K562 (cell line): Measurements from ENCODE around the gene ZNF2. TPM values are rescaled to one million over a fixed set of nuclear protein-coding genes. Genes with fewer than 3 reads are reported as not detected.
A peak's percentile ranks its signal among the peaks of the same experiment; 100 is the strongest.

Experiments
- CHAMP1 ChIP-seq: fragments of 450-650 bp; IDR thresholded peaks from 2 replicates; pipeline ENCODE4 v1.6.1; 2016; ENCODE audit warnings: mild to moderate bottlenecking
- CREB1 ChIP-seq, 2 experiments: sonication (generic) in 1 of 2; formaldehyde crosslinking in 1 of 2; IDR thresholded peaks; 2 replicates each; pipeline versions ENCODE4 v1.6.1 to v1.8.0; 2012 to 2022; ENCODE audit warnings: inconsistent platforms in 1 of 2, mild to moderate bottlenecking in 1 of 2, missing genetic modification reagents in 1 of 2, moderate library complexity in 1 of 2
- E2F3 ChIP-seq: fragments of 250-450 bp; sonication (Bioruptor Pico); IDR thresholded peaks from 2 replicates; pipeline ENCODE4 v1.4.0; 2020; ENCODE audit warnings: mild to moderate bottlenecking
- ESRRB ChIP-seq: fragments of 250-450 bp; sonication (Bioruptor Pico); IDR thresholded peaks from 2 replicates; pipeline ENCODE4 v1.5.0; 2020; ENCODE audit warnings: mild to moderate bottlenecking, moderate library complexity, borderline replicate concordance
- ETS2 ChIP-seq: IDR thresholded peaks from 2 replicates; pipeline ENCODE4 v1.6.1; 2016; ENCODE audit warnings: borderline replicate concordance, missing genetic modification characterization, mild to moderate bottlenecking, moderate library complexity, missing compliant biosample characterization; ENCODE audit not compliant: poor library complexity, severe bottlenecking
- ETV6 ChIP-seq, 3 experiments: fragments of 150-350 bp in 1 of 3; sonication (generic) in 1 of 3; formaldehyde crosslinking in 1 of 3; IDR thresholded peaks; 2 replicates each; pipeline versions ENCODE4 v1.6.1 to v1.8.0; 2014 to 2022; ENCODE audit warnings: borderline replicate concordance in 2 of 3, low read depth in 2 of 3, antibody characterized with exemption in 1 of 3, low read length in 1 of 3, mild to moderate bottlenecking in 1 of 3, missing genetic modification reagents in 1 of 3
- LARP7 ChIP-seq: fragments of 450-650 bp; IDR thresholded peaks from 2 replicates; pipeline ENCODE4 v1.6.1; 2016
- MEF2A ChIP-seq: IDR thresholded peaks from 2 replicates; pipeline ENCODE4 v1.6.1; 2011; ENCODE audit warnings: low read depth, mild to moderate bottlenecking, low read length, moderate library complexity; ENCODE audit not compliant: control insufficient read depth
- MLLT1 ChIP-seq, 2 experiments: fragments of 450-650 bp; IDR thresholded peaks; 2 replicates each; pipeline ENCODE4 v1.6.1; 2016
- NFRKB ChIP-seq: fragments of 450-650 bp; IDR thresholded peaks from 2 replicates; pipeline ENCODE4 v1.6.1; 2016; ENCODE audit warnings: low read depth
- NR4A1 ChIP-seq, 2 experiments: fragments of 250-450 bp in 1 of 2; fragments of 450-650 bp in 1 of 2; sonication (Bioruptor Pico) in 1 of 2; IDR thresholded peaks; 2 replicates each; pipeline versions ENCODE4 v1.4.0 to v1.6.1; 2016 to 2020; ENCODE audit warnings: mild to moderate bottlenecking in 2 of 2, missing compliant biosample characterization in 1 of 2, missing genetic modification characterization in 1 of 2, moderate library complexity in 1 of 2
- RB1 ChIP-seq: fragments of 450-650 bp; IDR thresholded peaks from 2 replicates; pipeline ENCODE4 v1.6.1; 2017; ENCODE audit warnings: low read depth, mild to moderate bottlenecking
- RFX7 ChIP-seq: fragments of 250-450 bp; sonication (Bioruptor Pico); IDR thresholded peaks from 2 replicates; pipeline ENCODE4 v1.5.1; 2021; ENCODE audit warnings: mild to moderate bottlenecking
- TAL1 ChIP-seq: fragments of 450-650 bp; IDR thresholded peaks from 2 replicates; pipeline ENCODE4 v1.6.1; 2016; ENCODE audit warnings: mild to moderate bottlenecking
- ZNF445 ChIP-seq: fragments of 250-450 bp; sonication (Bioruptor Pico); IDR thresholded peaks from 2 replicates; pipeline ENCODE4 v1.4.0; 2020; ENCODE audit warnings: low read depth, mild to moderate bottlenecking, moderate library complexity
- ZNF507 ChIP-seq: conservative IDR thresholded peaks from 2 replicates; pipeline ENCODE4 v1.6.1; 2017; ENCODE audit warnings: missing genetic modification characterization, missing compliant biosample characterization
- polyA plus RNA-seq, 8 experiments: library from polyadenylated mRNA; depleted of rRNA in 4 of 8; stranded (reverse) in 5 of 8; unstranded in 3 of 8; fragments of >200 nt; fragmentation: Nextera tagmentation in 2 of 8; fragmentation: Illumina TruSeq in 1 of 8; extraction: Ambion mirVana in 2 of 8; extraction: Trizol in 1 of 8; gene quantifications; 2 replicates each; pipeline versions ENCODE4 v1.2.1 to v1.2.3, GENCODE V29; 2011 to 2014; ENCODE audit warnings: inconsistent platforms in 1 of 8, missing spikeins in 1 of 8
- total RNA-seq, 7 experiments: library from RNA; depleted of rRNA in 6 of 7; stranded (reverse); fragments of >200 nt in 6 of 7; fragmentation: Illumina TruSeq in 2 of 7; extraction: Trizol in 2 of 7; gene quantifications; 2 replicates each; pipeline versions ENCODE4 v1.2.1 to v1.2.3, GENCODE V29; 2011 to 2021; ENCODE audit warnings: low replicate concordance in 1 of 7
- TF ChIP-seq, protein P1 (sequence below), 2 experiments: fragments of 450-650 bp in 1 of 2; IDR thresholded peaks; 2 replicates each; pipeline ENCODE4 v1.6.1; 2011 to 2017; ENCODE audit warnings: low read depth in 2 of 2, antibody characterized with exemption in 1 of 2, borderline replicate concordance in 1 of 2, low read length in 1 of 2, mild to moderate bottlenecking in 1 of 2, mixed read lengths in 1 of 2; ENCODE audit not compliant: control insufficient read depth in 1 of 2
- TF ChIP-seq, protein P2 (sequence below): fragments of 450-650 bp; IDR thresholded peaks from 2 replicates; pipeline ENCODE4 v1.6.1; 2017; ENCODE audit warnings: mild to moderate bottlenecking, moderate library complexity

Gene ZNF2
- total and polyA plus RNA-seq, 9 of the 15 experiments (the other 6 are each of a cell fraction or from before 2014, with no cell fraction given), result 1.6 to 4.5 (median 3.4) TPM

GRCh38 chr2:95121407-95122196 is 44.0 kb upstream of the ZNF2 start, which contains the start of gene MRPS5 (continued):
- TF ChIP-seq LARP7 (no peak), NR4A1 (CRISPR knock-in tag; IDR thresholded peaks at IDR 0.05) (no peak), NR4A1 (tag; IDR thresholded peaks at IDR 0.05) (no peak), RFX7 (no peak), ZNF445 (CRISPR knock-in tag) (no peak), RB1 (peak; percentile 97), ESRRB (CRISPR knock-in tag) (no peak), ETS2 (tag) (no peak), NFRKB (no peak), MLLT1 (IDR thresholded peaks at IDR 0.05) (no peak), E2F3 (no peak), ZNF507 (tag) (no peak), ETV6 (IDR thresholded peaks at IDR 0.05; ENCODE audit: borderline replicate concordance in 1 of 2, low read depth in 2 of 2, low read length in 1 of 2) (no peak), ETV6 (CRISPR knock-in tag; IDR thresholded peaks at IDR 0.05; ENCODE audit: borderline replicate concordance) (no peak), CREB1 (IDR thresholded peaks at IDR 0.05) (no peak), CREB1 (CRISPR knock-in tag; IDR thresholded peaks at IDR 0.05) (no peak), TAL1 (no peak), CHAMP1 (no peak), MEF2A (no peak)
- TF ChIP-seq, protein P1, sequence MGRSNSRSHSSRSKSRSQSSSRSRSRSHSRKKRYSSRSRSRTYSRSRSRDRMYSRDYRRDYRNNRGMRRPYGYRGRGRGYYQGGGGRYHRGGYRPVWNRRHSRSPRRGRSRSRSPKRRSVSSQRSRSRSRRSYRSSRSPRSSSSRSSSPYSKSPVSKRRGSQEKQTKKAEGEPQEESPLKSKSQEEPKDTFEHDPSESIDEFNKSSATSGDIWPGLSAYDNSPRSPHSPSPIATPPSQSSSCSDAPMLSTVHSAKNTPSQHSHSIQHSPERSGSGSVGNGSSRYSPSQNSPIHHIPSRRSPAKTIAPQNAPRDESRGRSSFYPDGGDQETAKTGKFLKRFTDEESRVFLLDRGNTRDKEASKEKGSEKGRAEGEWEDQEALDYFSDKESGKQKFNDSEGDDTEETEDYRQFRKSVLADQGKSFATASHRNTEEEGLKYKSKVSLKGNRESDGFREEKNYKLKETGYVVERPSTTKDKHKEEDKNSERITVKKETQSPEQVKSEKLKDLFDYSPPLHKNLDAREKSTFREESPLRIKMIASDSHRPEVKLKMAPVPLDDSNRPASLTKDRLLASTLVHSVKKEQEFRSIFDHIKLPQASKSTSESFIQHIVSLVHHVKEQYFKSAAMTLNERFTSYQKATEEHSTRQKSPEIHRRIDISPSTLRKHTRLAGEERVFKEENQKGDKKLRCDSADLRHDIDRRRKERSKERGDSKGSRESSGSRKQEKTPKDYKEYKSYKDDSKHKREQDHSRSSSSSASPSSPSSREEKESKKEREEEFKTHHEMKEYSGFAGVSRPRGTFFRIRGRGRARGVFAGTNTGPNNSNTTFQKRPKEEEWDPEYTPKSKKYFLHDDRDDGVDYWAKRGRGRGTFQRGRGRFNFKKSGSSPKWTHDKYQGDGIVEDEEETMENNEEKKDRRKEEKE (IDR thresholded peaks at IDR 0.05; ENCODE audit: borderline replicate concordance in 1 of 2, control insufficient read depth in 1 of 2, low read depth in 2 of 2, low read length in 1 of 2), result no peak
- TF ChIP-seq, protein P2, sequence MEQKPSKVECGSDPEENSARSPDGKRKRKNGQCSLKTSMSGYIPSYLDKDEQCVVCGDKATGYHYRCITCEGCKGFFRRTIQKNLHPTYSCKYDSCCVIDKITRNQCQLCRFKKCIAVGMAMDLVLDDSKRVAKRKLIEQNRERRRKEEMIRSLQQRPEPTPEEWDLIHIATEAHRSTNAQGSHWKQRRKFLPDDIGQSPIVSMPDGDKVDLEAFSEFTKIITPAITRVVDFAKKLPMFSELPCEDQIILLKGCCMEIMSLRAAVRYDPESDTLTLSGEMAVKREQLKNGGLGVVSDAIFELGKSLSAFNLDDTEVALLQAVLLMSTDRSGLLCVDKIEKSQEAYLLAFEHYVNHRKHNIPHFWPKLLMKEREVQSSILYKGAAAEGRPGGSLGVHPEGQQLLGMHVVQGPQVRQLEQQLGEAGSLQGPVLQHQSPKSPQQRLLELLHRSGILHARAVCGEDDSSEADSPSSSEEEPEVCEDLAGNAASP, result no peak
